BLaER1 (cell line): ENCODE data around the gene PNPLA6.

Source experiments
- H3K27ac ChIP-seq: shearing (Covaris generic); formaldehyde crosslinking; 2 replicates; pipeline ENCODE4 v1.8.1; 2022
- H3K27me3 ChIP-seq: shearing (Covaris generic); formaldehyde crosslinking; 2 replicates; pipeline ENCODE4 v1.8.1; 2022
- H3K36me3 ChIP-seq: shearing (Covaris generic); formaldehyde crosslinking; 2 replicates; pipeline ENCODE4 v1.8.1; 2022
- H3K4me1 ChIP-seq: shearing (Covaris generic); formaldehyde crosslinking; 2 replicates; pipeline ENCODE4 v1.8.1; 2022
- H3K4me2 ChIP-seq: shearing (Covaris generic); formaldehyde crosslinking; 2 replicates; pipeline ENCODE4 v1.8.1; 2022
- H3K4me3 ChIP-seq: shearing (Covaris generic); formaldehyde crosslinking; 2 replicates; pipeline ENCODE4 v1.8.1; 2022
- H3K9ac ChIP-seq: shearing (Covaris generic); formaldehyde crosslinking; 2 replicates; pipeline ENCODE4 v1.8.1; 2022
- H3K9me3 ChIP-seq: shearing (Covaris generic); formaldehyde crosslinking; 2 replicates; pipeline ENCODE4 v1.8.1; 2022
- H4K20me1 ChIP-seq: shearing (Covaris generic); formaldehyde crosslinking; 2 replicates; pipeline ENCODE4 v1.8.1; 2022
- Cebpa-rat ChIP-seq: shearing (Covaris generic); IDR thresholded peaks from 2 replicates; pipeline ENCODE4 v1.8.1; 2022

PNPLA6 gene

GRCh38 chr19:7522923-7523667 lies 12.4 kb upstream of the PNPLA6 start:
- peaks cover 21% of the 10 kb centered on the region for H3K4me1 ChIP-seq
- H3K27ac ChIP-seq: peak overlapping the region; percentile 64; the same call in 1 of the 2 replicates
- peak overlapping the region; percentile 83 for H3K9ac ChIP-seq
- TF ChIP-seq Cebpa-rat: no peak
- H4K20me1 ChIP-seq: no peaks in the 10 kb centered on the region
- peak overlapping the region; percentile 100 for H3K4me2 ChIP-seq
- peak overlapping the region; percentile 86 for H3K4me3 ChIP-seq
- no peaks in the 10 kb centered on the region for H3K27me3 ChIP-seq
- no peaks in the 10 kb centered on the region for H3K9me3 ChIP-seq
- peaks cover 32% of the 10 kb centered on the region for H3K36me3 ChIP-seq

- Histone ChIP-seq H3K4me1 (peaks cover 21% of the 10 kb centered on the region), H3K4me2 (no peak overlapping the region), H3K27ac (no peak overlapping the region), H3K4me3 (no peak overlapping the region), H4K20me1 (no peaks in the 10 kb centered on the region), H3K9ac (no peak overlapping the region), H3K36me3 (peaks cover 38% of the 10 kb centered on the region), H3K9me3 (no peaks in the 10 kb centered on the region), H3K27me3 (no peaks in the 10 kb centered on the region)
- TF ChIP-seq Cebpa-rat: no peak
Measured at GRCh38 chr19:7524523-7524922, 11.0 kb upstream of the PNPLA6 start.

- peaks cover 38% of the 10 kb centered on the region for H3K36me3 ChIP-seq
- no peaks in the 10 kb centered on the region for H4K20me1 ChIP-seq
- no peak overlapping the region for H3K27ac ChIP-seq
- H3K27me3 ChIP-seq: no peaks in the 10 kb centered on the region
- no peak overlapping the region for H3K4me3 ChIP-seq
- H3K4me1 ChIP-seq: peaks cover 21% of the 10 kb centered on the region
- H3K9me3 ChIP-seq: no peaks in the 10 kb centered on the region
- no peak overlapping the region for H3K9ac ChIP-seq
- H3K4me2 ChIP-seq: no peak overlapping the region
- TF ChIP-seq Cebpa-rat: no peak
Measured at GRCh38 chr19:7524992-7525739, 10.4 kb upstream of the PNPLA6 start.

- no peak for TF ChIP-seq Cebpa-rat
- H3K27ac ChIP-seq: no peak overlapping the region
- H3K4me3 ChIP-seq: no peak overlapping the region
- H3K36me3 ChIP-seq: peaks cover 33% of the 10 kb centered on the region
- no peaks in the 10 kb centered on the region for H4K20me1 ChIP-seq
- H3K9me3 ChIP-seq: no peaks in the 10 kb centered on the region
- no peak overlapping the region for H3K4me2 ChIP-seq
- H3K9ac ChIP-seq: no peak overlapping the region
- H3K27me3 ChIP-seq: no peaks in the 10 kb centered on the region
- peaks cover 21% of the 10 kb centered on the region for H3K4me1 ChIP-seq
Measured at GRCh38 chr19:7526059-7526929, 9.2 kb upstream of the PNPLA6 start.

- peaks cover 39% of the 10 kb centered on the region for H3K36me3 ChIP-seq
Measured at GRCh38 chr19:7527516-7528191, 7.9 kb upstream of the PNPLA6 start.

GRCh38 chr19:7528192-7528519 lies 7.4 kb upstream of the PNPLA6 start:
- H3K27ac ChIP-seq: no peak overlapping the region
- H4K20me1 ChIP-seq: no peaks in the 10 kb centered on the region
- peaks cover 39% of the 10 kb centered on the region for H3K36me3 ChIP-seq
- H3K4me1 ChIP-seq: peaks cover 10% of the 10 kb centered on the region
- no peaks in the 10 kb centered on the region for H3K9me3 ChIP-seq
- no peak overlapping the region for H3K4me3 ChIP-seq
- TF ChIP-seq Cebpa-rat: no peak
- no peak overlapping the region for H3K9ac ChIP-seq
- no peak overlapping the region for H3K4me2 ChIP-seq
- H3K27me3 ChIP-seq: no peaks in the 10 kb centered on the region

More at GRCh38 chr19:7527516-7528191, 7.9 kb upstream of the PNPLA6 start:
- no peak overlapping the region for H3K9ac ChIP-seq
- H3K4me1 ChIP-seq: peaks cover 13% of the 10 kb centered on the region
- no peaks in the 10 kb centered on the region for H4K20me1 ChIP-seq
- no peak overlapping the region for H3K4me3 ChIP-seq
- H3K27me3 ChIP-seq: no peaks in the 10 kb centered on the region
- TF ChIP-seq Cebpa-rat: no peak
- no peak overlapping the region for H3K4me2 ChIP-seq
- no peaks in the 10 kb centered on the region for H3K9me3 ChIP-seq
- H3K27ac ChIP-seq: no peak overlapping the region

- no peaks in the 10 kb centered on the region for H3K27me3 ChIP-seq
- peaks cover 10% of the 10 kb centered on the region for H3K4me1 ChIP-seq
- H4K20me1 ChIP-seq: no peaks in the 10 kb centered on the region
- H3K9me3 ChIP-seq: no peaks in the 10 kb centered on the region
- H3K4me3 ChIP-seq: no peak overlapping the region
- no peak overlapping the region for H3K4me2 ChIP-seq
- no peak overlapping the region for H3K9ac ChIP-seq
- TF ChIP-seq Cebpa-rat: no peak
- H3K27ac ChIP-seq: no peak overlapping the region
- H3K36me3 ChIP-seq: peaks cover 39% of the 10 kb centered on the region
Measured at GRCh38 chr19:7528522-7529245, 6.8 kb upstream of the PNPLA6 start.

GRCh38 chr19:7529246-7529600 lies 6.3 kb upstream of the PNPLA6 start:
- H3K9ac ChIP-seq: no peak overlapping the region
- no peak overlapping the region for H3K27ac ChIP-seq
- H3K4me1 ChIP-seq: peaks cover 8% of the 10 kb centered on the region
- no peaks in the 10 kb centered on the region for H4K20me1 ChIP-seq
- TF ChIP-seq Cebpa-rat: no peak
- no peaks in the 10 kb centered on the region for H3K27me3 ChIP-seq
- no peaks in the 10 kb centered on the region for H3K9me3 ChIP-seq
- H3K4me3 ChIP-seq: no peak overlapping the region
- H3K36me3 ChIP-seq: peaks cover 39% of the 10 kb centered on the region
- H3K4me2 ChIP-seq: no peak overlapping the region
